Measurements from ENCODE around the gene GORASP2.
"Not testable (repeated sequence)": the region's sequence is repeated elsewhere in the genome, so short reads cannot be mapped to it uniquely, and the experiment has no call there.

DNA sequence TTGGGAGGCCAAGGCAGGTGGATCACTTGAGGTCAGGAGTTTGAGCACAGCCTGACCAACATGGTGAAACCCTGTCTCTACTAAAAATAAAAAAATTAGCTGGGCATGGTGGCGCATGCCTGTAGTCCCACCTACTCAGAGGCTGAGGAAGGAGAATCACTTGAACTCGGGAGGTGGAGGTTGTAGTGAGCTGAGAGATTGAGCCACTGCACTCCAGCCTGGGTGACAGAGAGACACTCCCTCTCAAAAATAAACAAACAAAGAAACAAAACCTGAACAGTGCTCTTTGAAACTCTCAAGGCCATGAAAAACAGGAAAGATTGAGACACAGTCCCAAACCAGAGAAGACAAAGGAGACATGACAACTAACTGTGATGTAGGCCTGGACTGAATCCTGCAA lies 7.2 kb upstream of the GORASP2 start:
- not testable (repeated sequence) for TF ChIP-seq CTCF (IDR thresholded peaks at IDR 0.05 in 8 of 11, conservative IDR thresholded peaks at IDR 0.05 in 3 of 11); POLR2AphosphoS5 (IDR thresholded peaks at IDR 0.05)
